IPS-20b (cell line): ENCODE measurements around the gene LMNTD2.

Experiments used
- H3K27ac ChIP-seq: one replicate; pipeline ENCODE4 v1.5.1; 2013; ENCODE audit warnings: low read length
- H3K27me3 ChIP-seq: 2 replicates; pipeline ENCODE4 v1.6.1; 2013; ENCODE audit warnings: mild to moderate bottlenecking, low read length, inconsistent platforms; ENCODE audit not compliant: insufficient read depth
- H3K36me3 ChIP-seq: 2 replicates; pipeline ENCODE4 v1.6.1; 2013; ENCODE audit warnings: low read depth, mild to moderate bottlenecking, inconsistent platforms, low read length, moderate library complexity; ENCODE audit not compliant: insufficient read depth
- H3K4me1 ChIP-seq: 2 replicates; pipeline ENCODE4 v1.6.1; 2013; ENCODE audit warnings: mild to moderate bottlenecking, control low read depth, inconsistent platforms, low read length, moderate library complexity; ENCODE audit not compliant: insufficient read depth
- H3K4me3 ChIP-seq: 2 replicates; pipeline ENCODE4 v1.5.1; 2013; ENCODE audit warnings: mild to moderate bottlenecking, low read length, inconsistent platforms
- H3K9ac ChIP-seq: 2 replicates; pipeline ENCODE4 v1.6.1; 2013; ENCODE audit warnings: low read depth, mild to moderate bottlenecking, inconsistent platforms, low read length, moderate library complexity
- H3K9me3 ChIP-seq: 2 replicates; pipeline ENCODE4 v1.6.1; 2013; ENCODE audit warnings: mild to moderate bottlenecking, low read depth, low read length, inconsistent platforms; ENCODE audit not compliant: insufficient read depth

The LMNTD2 gene

GRCh38 chr11:562046-562645 lies 1.6 kb upstream of the LMNTD2 start:
- Histone ChIP-seq H3K9me3 (no peaks in the 10 kb centered on the region), H3K36me3 (peaks cover 7% of the 10 kb centered on the region; the same call in 1 of the 2 replicates), H3K9ac (no peak overlapping the region), H3K27ac (no peak overlapping the region), H3K4me3 (peak overlapping the region; percentile 77), H3K27me3 (peaks cover 32% of the 10 kb centered on the region), H3K4me1 (peaks cover 4% of the 10 kb centered on the region; the same call in 1 of the 2 replicates)

DNA sequence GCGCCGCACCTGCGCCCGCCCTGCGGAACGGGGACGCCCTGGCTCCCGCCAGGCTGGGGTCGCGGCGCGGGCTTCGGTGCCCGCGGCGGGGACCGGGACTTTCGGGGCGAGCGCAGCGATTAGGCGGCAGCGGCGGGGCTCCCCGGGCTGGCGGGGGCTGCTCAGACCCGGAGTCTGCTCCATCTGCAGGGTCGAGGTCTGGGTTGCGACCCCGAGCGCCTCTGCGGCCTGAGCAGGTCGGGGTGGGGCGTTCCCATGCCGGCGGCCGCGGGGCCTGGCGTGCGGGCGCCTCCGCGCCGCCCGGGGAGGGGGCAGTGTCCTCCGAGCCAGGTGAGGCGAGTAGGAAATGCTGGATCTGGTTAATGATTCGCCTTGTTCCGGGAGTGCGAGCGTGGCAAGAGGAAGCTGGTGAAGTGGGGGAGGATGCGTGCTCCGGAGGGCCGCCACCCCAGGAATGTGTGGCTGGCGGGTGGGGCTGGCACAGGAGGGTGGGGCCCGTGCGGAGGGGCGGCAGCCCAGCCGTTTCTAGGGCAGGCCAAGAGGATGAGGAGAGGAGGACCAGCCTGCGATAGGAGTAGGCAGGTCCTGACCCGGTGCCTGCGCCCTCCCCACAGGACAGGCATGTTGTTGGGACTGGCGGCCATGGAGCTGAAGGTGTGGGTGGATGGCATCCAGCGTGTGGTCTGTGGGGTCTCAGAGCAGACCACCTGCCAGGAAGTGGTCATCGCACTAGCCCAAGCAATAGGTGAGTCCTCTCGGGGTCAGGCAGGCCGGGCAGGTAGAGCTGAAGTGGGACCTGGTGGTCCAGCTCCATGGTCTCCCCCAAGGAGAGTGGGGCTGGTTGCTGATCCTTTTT lies 838 bp upstream of the LMNTD2 start:
- H3K27ac ChIP-seq: no peak overlapping the region
- peaks cover 7% of the 10 kb centered on the region; the same call in 1 of the 2 replicates for H3K36me3 ChIP-seq
- H3K9me3 ChIP-seq: no peaks in the 10 kb centered on the region
- peaks cover 37% of the 10 kb centered on the region for H3K27me3 ChIP-seq
- peak overlapping the region; percentile 68 for H3K9ac ChIP-seq
- H3K4me1 ChIP-seq: peaks cover 4% of the 10 kb centered on the region; the same call in 1 of the 2 replicates
- peak overlapping the region; percentile 77 for H3K4me3 ChIP-seq

- Histone ChIP-seq H3K27ac (no peak overlapping the region), H3K9ac (no peak overlapping the region)
Measured at GRCh38 chr11:559712-560304, 730 bp downstream of the LMNTD2 start.

DNA sequence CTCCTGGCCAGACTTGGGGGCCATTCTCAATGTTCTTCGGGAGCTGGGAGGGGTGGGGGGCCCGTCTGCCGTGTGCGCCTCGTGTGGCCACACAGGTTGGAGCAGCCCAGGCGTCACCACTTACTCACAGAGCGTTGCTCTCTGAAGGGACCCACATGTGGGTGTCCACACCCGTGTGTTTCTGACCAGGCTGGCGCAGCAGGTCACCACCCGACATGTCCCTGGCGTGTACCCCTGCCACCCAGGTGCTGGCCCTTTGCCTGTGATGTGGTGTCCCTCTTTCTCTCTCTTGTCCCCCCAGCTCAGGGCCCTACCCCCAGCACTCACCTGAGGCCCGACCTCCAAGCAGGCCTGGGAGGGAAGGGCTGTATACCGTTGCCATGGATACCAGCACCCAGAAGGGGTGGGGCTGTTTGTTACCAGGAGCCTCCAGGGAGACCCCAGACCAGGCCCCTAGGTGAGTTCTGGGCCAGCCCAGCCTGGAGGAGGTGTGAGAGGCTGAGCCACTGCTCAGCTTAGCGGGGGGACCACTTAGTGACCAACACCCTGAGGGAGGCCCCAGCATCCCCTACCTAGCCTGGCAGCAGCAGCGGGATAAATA lies 1.4 kb downstream of the LMNTD2 start:
- Histone ChIP-seq H3K36me3 (peaks cover 7% of the 10 kb centered on the region; the same call in 1 of the 2 replicates), H3K4me1 (peaks cover 4% of the 10 kb centered on the region; the same call in 1 of the 2 replicates), H3K9me3 (no peaks in the 10 kb centered on the region), H3K9ac (no peak overlapping the region), H3K4me3 (no peak overlapping the region), H3K27ac (no peak overlapping the region), H3K27me3 (peaks cover 53% of the 10 kb centered on the region)

More at GRCh38 chr11:559712-560304, 730 bp downstream of the LMNTD2 start:
- peaks cover 7% of the 10 kb centered on the region; the same call in 1 of the 2 replicates for H3K36me3 ChIP-seq
- H3K4me3 ChIP-seq: peak overlapping the region; percentile 64
- H3K4me1 ChIP-seq: peaks cover 4% of the 10 kb centered on the region; the same call in 1 of the 2 replicates
- H3K9me3 ChIP-seq: no peaks in the 10 kb centered on the region
- peaks cover 49% of the 10 kb centered on the region for H3K27me3 ChIP-seq

- Histone ChIP-seq H3K27ac (no peak overlapping the region), H3K4me3 (no peak overlapping the region), H3K36me3 (peaks cover under 1% of the 10 kb centered on the region; the same call in 1 of the 2 replicates), H3K9me3 (no peaks in the 10 kb centered on the region), H3K27me3 (peaks cover 58% of the 10 kb centered on the region), H3K9ac (no peak overlapping the region), H3K4me1 (peaks cover 4% of the 10 kb centered on the region; the same call in 1 of the 2 replicates)
Measured at GRCh38 chr11:558503-558902, 2.0 kb downstream of the LMNTD2 start.

DNA sequence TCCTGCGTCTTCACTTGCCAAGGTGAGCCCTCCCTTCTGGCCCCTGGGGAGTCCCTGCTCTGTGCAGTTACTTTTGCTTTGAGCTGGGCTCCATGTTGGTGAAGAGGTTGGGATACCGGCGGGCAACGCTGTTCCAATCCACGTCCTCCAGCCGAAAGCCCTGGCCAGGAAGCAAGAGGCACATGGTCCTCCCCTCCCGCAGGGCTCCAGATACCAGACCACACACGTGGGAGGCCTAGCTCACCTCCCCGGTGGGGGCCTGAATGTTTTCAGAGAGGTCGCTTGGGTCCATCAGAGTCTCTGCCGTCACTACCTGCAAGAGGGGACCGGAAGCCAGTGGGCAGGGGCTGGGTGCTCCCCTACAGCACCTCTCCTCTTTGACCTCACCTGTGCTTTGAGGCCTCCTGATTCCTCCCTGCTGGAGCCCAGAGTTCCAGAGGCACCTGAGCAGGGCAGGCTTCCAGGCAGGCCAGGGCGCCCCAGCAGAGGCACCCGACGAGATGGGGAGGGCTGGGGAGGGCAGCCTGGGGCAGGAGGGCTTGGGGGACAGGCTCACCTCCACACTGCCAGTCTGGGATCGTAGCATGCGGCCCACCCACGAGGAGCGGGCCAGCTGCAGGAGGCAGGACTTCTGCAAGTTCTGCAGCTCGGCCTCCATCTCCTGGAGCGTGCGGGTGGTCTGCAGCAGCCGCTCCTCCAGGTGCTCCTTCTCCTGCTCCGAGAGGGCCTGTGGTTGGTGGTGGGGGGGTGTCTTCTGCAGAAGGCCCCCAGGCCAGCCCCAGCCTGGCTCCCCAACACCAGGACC lies 3.0 kb downstream of the LMNTD2 start:
- Histone ChIP-seq H3K36me3 (no peaks in the 10 kb centered on the region), H3K4me3 (no peak overlapping the region), H3K27me3 (peaks cover 58% of the 10 kb centered on the region), H3K9me3 (no peaks in the 10 kb centered on the region), H3K9ac (no peak overlapping the region), H3K4me1 (peaks cover 4% of the 10 kb centered on the region; the same call in 1 of the 2 replicates), H3K27ac (no peak overlapping the region)

GRCh38 chr11:556662-557256 lies 3.8 kb downstream of the LMNTD2 start:
- H3K9ac ChIP-seq: no peak overlapping the region
- no peaks in the 10 kb centered on the region for H3K36me3 ChIP-seq
- H3K27me3 ChIP-seq: peaks cover 56% of the 10 kb centered on the region
- peaks cover 4% of the 10 kb centered on the region; the same call in 1 of the 2 replicates for H3K4me1 ChIP-seq
- H3K9me3 ChIP-seq: no peaks in the 10 kb centered on the region
- no peak overlapping the region for H3K27ac ChIP-seq
- peak overlapping the region; percentile 60; the same call in 1 of the 2 replicates for H3K4me3 ChIP-seq

- H3K9ac ChIP-seq: no peak overlapping the region
- H3K9me3 ChIP-seq: no peaks in the 10 kb centered on the region
- H3K4me1 ChIP-seq: peaks cover 4% of the 10 kb centered on the region; the same call in 1 of the 2 replicates
- H3K4me3 ChIP-seq: peak overlapping the region; percentile 60; the same call in 1 of the 2 replicates
- peaks cover 53% of the 10 kb centered on the region for H3K27me3 ChIP-seq
- H3K36me3 ChIP-seq: no peaks in the 10 kb centered on the region
- H3K27ac ChIP-seq: no peak overlapping the region
Measured at GRCh38 chr11:555780-556661, 4.5 kb downstream of the LMNTD2 start.

DNA sequence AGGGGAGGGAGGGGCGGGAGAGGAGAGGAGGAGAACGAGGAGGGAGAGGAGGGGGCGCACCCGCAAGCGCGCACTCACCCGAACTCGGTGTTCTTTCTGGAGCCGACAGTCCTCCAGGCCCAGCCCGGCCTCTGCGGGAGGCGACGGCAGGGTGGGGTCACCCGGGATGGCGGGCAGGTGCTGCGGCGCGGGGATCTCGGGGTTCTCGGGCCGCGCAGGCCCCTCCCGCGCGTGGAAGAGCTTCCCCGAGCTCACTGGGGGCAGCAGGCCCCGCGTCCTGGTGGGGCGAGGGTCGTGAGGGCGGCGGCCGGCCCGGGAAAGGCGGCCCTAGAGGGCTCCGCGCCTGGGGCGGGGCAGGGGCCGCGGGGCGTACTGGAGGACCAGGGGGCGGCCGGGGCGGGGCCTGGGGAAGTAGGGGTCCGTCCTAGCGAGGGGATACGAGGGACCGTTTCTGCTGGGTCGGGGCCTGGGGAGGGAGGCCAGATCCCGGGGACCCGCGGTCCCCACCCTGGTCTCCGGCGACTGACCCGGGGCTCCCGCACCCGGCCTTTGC lies 5.2 kb downstream of the LMNTD2 start:
- H3K9ac ChIP-seq: no peak overlapping the region
- peaks cover 53% of the 10 kb centered on the region for H3K27me3 ChIP-seq
- H3K27ac ChIP-seq: no peak overlapping the region
- H3K4me3 ChIP-seq: peak overlapping the region; percentile 60; the same call in 1 of the 2 replicates
- H3K9me3 ChIP-seq: no peaks in the 10 kb centered on the region
- peaks cover 4% of the 10 kb centered on the region; the same call in 1 of the 2 replicates for H3K4me1 ChIP-seq
- H3K36me3 ChIP-seq: no peaks in the 10 kb centered on the region
